SU-DHL-6 (cell line): ENCODE results near the gene PYY.

ENCODE experiments used
- H2AFZ ChIP-seq: fragments of 200-600 bp; sonication (generic); 2 replicates; pipeline ENCODE4 v1.6.1; 2014; ENCODE audit warnings: low read depth, mild to moderate bottlenecking, moderate library complexity, mixed read lengths, antibody characterized with exemption, low read length; ENCODE audit not compliant: severe bottlenecking
- H3F3A ChIP-seq: fragments of 200-600 bp; shearing (Covaris generic); 2 replicates; pipeline ENCODE4 v1.6.0; 2016; ENCODE audit warnings: antibody characterized with exemption, mild to moderate bottlenecking; ENCODE audit not compliant: insufficient read depth
- H3K27ac ChIP-seq: fragments of 200-600 bp; sonication (generic); 2 replicates; pipeline ENCODE4 v1.5.1; 2016; ENCODE audit warnings: low read depth, mild to moderate bottlenecking, low read length, moderate library complexity, mixed read lengths
- H3K27me3 ChIP-seq: fragments of 200-600 bp; sonication (generic), shearing (Covaris generic); 2 replicates; pipeline ENCODE4 v1.6.0; 2014; ENCODE audit warnings: mild to moderate bottlenecking, low read length
- H3K36me3 ChIP-seq: fragments of 200-600 bp; sonication (generic); 2 replicates; pipeline ENCODE4 v1.6.1; 2014; ENCODE audit warnings: mild to moderate bottlenecking, low read length, mixed read lengths
- H3K4me2 ChIP-seq: fragments of 300-600, 200-600 bp; shearing (Covaris generic), sonication (generic); 2 replicates; pipeline ENCODE4 v1.6.0; 2014; ENCODE audit warnings: low read length, low read depth, mild to moderate bottlenecking; ENCODE audit not compliant: poor library complexity, severe bottlenecking
- H3K4me3 ChIP-seq: fragments of 200-600 bp; sonication (generic); 2 replicates; pipeline ENCODE4 v1.5.1; 2014; ENCODE audit warnings: antibody characterized with exemption, low read length, mild to moderate bottlenecking, mixed read lengths; ENCODE audit not compliant: insufficient read depth, poor library complexity, severe bottlenecking
- H3K79me2 ChIP-seq: fragments of 200-600 bp; sonication (generic); 2 replicates; pipeline ENCODE4 v1.6.1; 2014; ENCODE audit warnings: mild to moderate bottlenecking, low read length, moderate library complexity; ENCODE audit not compliant: insufficient read depth
- H3K9ac ChIP-seq: fragments of 200-600 bp; sonication (generic); 2 replicates; pipeline ENCODE4 v1.7.0; 2014; ENCODE audit warnings: mild to moderate bottlenecking, low read length
- H3K9me2 ChIP-seq: fragments of 200-600 bp; sonication (generic); replicated peaks from 2 replicates; pipeline ENCODE4 v1.6.1; 2014; ENCODE audit warnings: low read length; ENCODE audit not compliant: insufficient read depth
- H3K9me3 ChIP-seq: fragments of 200-600 bp; sonication (generic); 2 replicates; pipeline ENCODE4 v1.6.1; 2014; ENCODE audit warnings: low read length, mixed read lengths; ENCODE audit not compliant: insufficient read depth
- H4K20me1 ChIP-seq: fragments of 200-600 bp; sonication (generic); 2 replicates; pipeline ENCODE4 v1.6.1; 2014; ENCODE audit warnings: low read depth, mild to moderate bottlenecking, antibody characterized with exemption, low read length, moderate library complexity, mixed read lengths
- CTCF ChIP-seq: fragments of 200-600 bp; sonication (generic); IDR thresholded peaks from one replicate; pipeline ENCODE4 v1.5.1; 2017; ENCODE audit warnings: antibody characterized with exemption, mild to moderate bottlenecking, low read length, moderate library complexity; ENCODE audit not compliant: insufficient read depth, poor library complexity, severe bottlenecking
- EZH2phosphoT487 ChIP-seq: fragments of 200-600 bp; sonication (generic), shearing (Covaris generic); conservative IDR thresholded peaks from 2 replicates; pipeline ENCODE4 v1.6.1; 2018; ENCODE audit warnings: mild to moderate bottlenecking, antibody characterized with exemption, low read length, moderate library complexity, mixed read lengths

Gene PYY

GRCh38 chr17:43967251-43967875 lies 13.6 kb upstream of the PYY start:
- H3K9ac ChIP-seq, result no peak overlapping the region
- no peak overlapping the region for H3K4me2 ChIP-seq
- TF ChIP-seq CTCF (no peak), EZH2phosphoT487 (no peak)
- H3K9me2 ChIP-seq, result no peaks in the 10 kb centered on the region
- no peaks in the 10 kb centered on the region for H3K79me2 ChIP-seq
- no peak overlapping the region for H3K4me3 ChIP-seq
- no peaks in the 10 kb centered on the region for H3K9me3 ChIP-seq
- H3F3A ChIP-seq, result no peaks in the 10 kb centered on the region
- H3K36me3 ChIP-seq, result no peaks in the 10 kb centered on the region
- no peaks in the 10 kb centered on the region for H3K27me3 ChIP-seq
- no peak overlapping the region for H2AFZ ChIP-seq
- H3K27ac ChIP-seq, result no peak overlapping the region
- no peaks in the 10 kb centered on the region for H4K20me1 ChIP-seq

- TF ChIP-seq EZH2phosphoT487, result no peak
- TF ChIP-seq CTCF, result no peak
- no peak overlapping the region for H3K4me2 ChIP-seq
- H3F3A ChIP-seq, result no peaks in the 10 kb centered on the region
- H3K9me3 ChIP-seq, result no peaks in the 10 kb centered on the region
- no peak overlapping the region for H3K27ac ChIP-seq
- H3K79me2 ChIP-seq, result no peaks in the 10 kb centered on the region
- no peak overlapping the region for H3K9ac ChIP-seq
- no peaks in the 10 kb centered on the region for H3K9me2 ChIP-seq
- H4K20me1 ChIP-seq, result no peaks in the 10 kb centered on the region
- H3K27me3 ChIP-seq, result no peaks in the 10 kb centered on the region
- H3K36me3 ChIP-seq, result no peaks in the 10 kb centered on the region
- no peak overlapping the region for H2AFZ ChIP-seq
- no peak overlapping the region for H3K4me3 ChIP-seq
These were observed 12.5 kb upstream of the PYY start for GRCh38 chr17:43966276-43966675.

GRCh38 chr17:43962479-43962878 lies 8.7 kb upstream of the PYY start:
- Histone ChIP-seq H3K9me2 (no peaks in the 10 kb centered on the region), H3F3A (no peaks in the 10 kb centered on the region), H3K9me3 (no peaks in the 10 kb centered on the region), H4K20me1 (no peaks in the 10 kb centered on the region), H3K27ac (no peak overlapping the region), H3K27me3 (no peaks in the 10 kb centered on the region), H3K79me2 (no peaks in the 10 kb centered on the region), H3K4me3 (no peak overlapping the region), H3K4me2 (no peak overlapping the region), H3K9ac (no peak overlapping the region), H2AFZ (no peak overlapping the region), H3K36me3 (no peaks in the 10 kb centered on the region)
- TF ChIP-seq CTCF (no peak), EZH2phosphoT487 (no peak)
